COLO668 (cell line): ENCODE results near the gene PTMA.

Source experiments
- DNase-seq: peaks from one replicate; lab custom pipeline; 2025; ENCODE audit not compliant: unreplicated experiment; lab: John Stamatoyannopoulos, UW

Gene PTMA

GRCh38 chr2:231674587-231675338 is 33.6 kb upstream of the PTMA start:
- peak; percentile 76 for DNase-seq

- peak; percentile 24 for DNase-seq
Observed at GRCh38 chr2:231676243-231676642, 32.1 kb upstream of the PTMA start.

- DNase-seq = peak; percentile 85
Observed at GRCh38 chr2:231677632-231678104, 30.7 kb upstream of the PTMA start.

GRCh38 chr2:231679908-231680284 is 28.4 kb upstream of the PTMA start:
- DNase-seq = peak; percentile 76

GRCh38 chr2:231680285-231680991 is 27.9 kb upstream of the PTMA start:
- peak; percentile 95 for DNase-seq

- DNase-seq = peak; percentile 97
Observed at GRCh38 chr2:231680992-231681852, 27.1 kb upstream of the PTMA start.

GRCh38 chr2:231682603-231683291 is 25.6 kb upstream of the PTMA start:
- DNase-seq = peak; percentile 13

- DNase-seq = peak; percentile 35
Observed at GRCh38 chr2:231683292-231684235, 24.8 kb upstream of the PTMA start.

GRCh38 chr2:231684314-231685223 is 23.8 kb upstream of the PTMA start:
- peak; percentile 55 for DNase-seq

GRCh38 chr2:231685349-231686191 is 22.8 kb upstream of the PTMA start:
- no peak for DNase-seq

GRCh38 chr2:231686192-231687100 is 21.9 kb upstream of the PTMA start:
- DNase-seq = no peak

GRCh38 chr2:231687133-231687852 is 21.0 kb upstream of the PTMA start:
- peak; percentile 68 for DNase-seq

- no peak for DNase-seq
Observed at GRCh38 chr2:231687961-231688360, 20.4 kb upstream of the PTMA start.

- no peak for DNase-seq
Observed at GRCh38 chr2:231688719-231689118, 19.6 kb upstream of the PTMA start.

GRCh38 chr2:231689124-231689893 is 19.0 kb upstream of the PTMA start:
- DNase-seq = no peak
